GM12892 (cell line): ENCODE results near the gene ARHGDIG.
A peak's percentile ranks its signal among the peaks of the same experiment; 100 is the strongest.
"Not testable (repeated sequence)": the region's sequence is repeated elsewhere in the genome, so short reads cannot be mapped to it uniquely, and the experiment has no call there.

Experiments used
- DNase-seq: peaks from one replicate; pipeline ENCODE4 v3.0.0; 2011; ENCODE audit not compliant: insufficient read length
- FAIRE-seq: peaks from 2 replicates; lab custom pipeline; 2011; peaks lifted over from hg19 to GRCh38; lab: Jason Lieb, UNC
- POLR2A ChIP-seq: IDR thresholded peaks from 2 replicates; pipeline ENCODE4 v1.6.1; 2011; ENCODE audit warnings: low read depth, low read length, control low read depth
- POLR2AphosphoS5 ChIP-seq: IDR thresholded peaks from 2 replicates; pipeline ENCODE4 v1.6.1; 2011; ENCODE audit warnings: low read depth, low read length, control low read depth
- TAF1 ChIP-seq: IDR thresholded peaks from 2 replicates; pipeline ENCODE4 v1.6.1; 2011; ENCODE audit warnings: low read depth, mild to moderate bottlenecking, control low read depth, low read length, borderline replicate concordance

ARHGDIG gene

GRCh38 chr16:265711-266110, 14.7 kb upstream of the ARHGDIG start:
- no peak for FAIRE-seq
- TF ChIP-seq POLR2AphosphoS5 (no peak), TAF1 (no peak), POLR2A (no peak)
- no peak for DNase-seq

GRCh38 chr16:266258-267164, 13.9 kb upstream of the ARHGDIG start:
- no peak for TF ChIP-seq POLR2AphosphoS5
- TF ChIP-seq POLR2A: no peak
- TF ChIP-seq TAF1: no peak
- DNase-seq (no peak), FAIRE-seq (no peak)

- not testable (repeated sequence) for DNase-seq, FAIRE-seq
Observed at GRCh38 chr16:267562-267961, 12.8 kb upstream of the ARHGDIG start.

- FAIRE-seq (no peak), DNase-seq (no peak)
- no peak for TF ChIP-seq POLR2AphosphoS5
- TF ChIP-seq TAF1: no peak
- no peak for TF ChIP-seq POLR2A
Observed at GRCh38 chr16:268141-269053, 12.0 kb upstream of the ARHGDIG start.

GRCh38 chr16:269061-269796, 11.2 kb upstream of the ARHGDIG start:
- TF ChIP-seq TAF1: no peak
- TF ChIP-seq POLR2AphosphoS5: no peak
- TF ChIP-seq POLR2A: no peak
- FAIRE-seq (no peak), DNase-seq (no peak)

- DNase-seq (no peak), FAIRE-seq (no peak)
- TF ChIP-seq TAF1 (no peak), POLR2AphosphoS5 (no peak), POLR2A (no peak)
Observed at GRCh38 chr16:270381-271255, 9.8 kb upstream of the ARHGDIG start.

- DNase-seq (no peak), FAIRE-seq (no peak)
- TF ChIP-seq POLR2AphosphoS5 (no peak), TAF1 (no peak), POLR2A (no peak)
Observed at GRCh38 chr16:272633-273546, 7.5 kb upstream of the ARHGDIG start.

GRCh38 chr16:273547-274421, 6.6 kb upstream of the ARHGDIG start:
- DNase-seq (peak; percentile 43), FAIRE-seq (no peak)
- TF ChIP-seq POLR2AphosphoS5: no peak
- no peak for TF ChIP-seq POLR2A
- no peak for TF ChIP-seq TAF1
